Activated naive CD4-positive, alpha-beta T cell treated with anti-CD3 and anti-CD28 coated beads, Interleukin-2, amount 50 U/mL, for 72 hours (primary cell): ENCODE measurements around the gene DGUOK. TPM values are rescaled to one million over a fixed set of nuclear protein-coding genes. Genes with fewer than 3 reads are reported as not detected.
"Not testable (repeated sequence)": the region's sequence is repeated elsewhere in the genome, so short reads cannot be mapped to it uniquely, and the experiment has no call there.

Experiments used
- ATAC-seq, 2 donors: fragments of 150-1000 bp; cut with Tn5 transposase; 2 replicates each; pipeline ENCODE4 v1.10.0; 2021; ENCODE audit warnings: mild to moderate bottlenecking in 2 of 2, moderate library complexity in 2 of 2
- DNase-seq, 2 donors: peaks; one replicate each; pipeline ENCODE4 v3.0.0; 2021 to 2022; ENCODE audit warnings: low spot score in 2 of 2
- H3K27ac Mint-ChIP-seq, 2 donors: one replicate each; pipeline ENCODE4 v1.8.0; 2022; ENCODE audit warnings: mild to moderate bottlenecking in 2 of 2, mixed read lengths in 2 of 2
- H3K36me3 Mint-ChIP-seq, 2 donors: one replicate each; pipeline ENCODE4 v1.8.0; 2022; ENCODE audit warnings: mixed read lengths in 2 of 2
- H3K9me3 Mint-ChIP-seq, 2 donors: one replicate each; pipeline ENCODE4 v1.8.0; 2022; ENCODE audit warnings: mixed read lengths in 2 of 2
- total RNA-seq, 2 donors: library from RNA; stranded (reverse); gene quantifications; one replicate each; pipeline ENCODE4 v1.2.3, GENCODE V29; 2022

Gene DGUOK
- total RNA-seq, 2 donors from 2014 or later, result 75.5 to 89.1 TPM

- no peaks in the 10 kb centered on the region for H3K9me3 Mint-ChIP-seq
- peak in 1 of 2 donors; percentile 60 for ATAC-seq
- H3K36me3 Mint-ChIP-seq, result no peaks in the 10 kb centered on the region
- peak overlapping the region in 1 of 2 donors; percentile 91 for H3K27ac Mint-ChIP-seq
- peak in 1 of 2 donors; percentile 30 for DNase-seq
Measured at GRCh38 chr2:73895473-73895872, 31.2 kb upstream of the DGUOK start.

GRCh38 chr2:73896362-73897239, 30.1 kb upstream of the DGUOK start:
- ATAC-seq (peak; percentile 91 to 95), DNase-seq (peak; percentile 54 to 78)
- H3K27ac Mint-ChIP-seq, result peak overlapping the region; percentile 91 to 92
- H3K9me3 Mint-ChIP-seq, result no peaks in the 10 kb centered on the region
- no peaks in the 10 kb centered on the region for H3K36me3 Mint-ChIP-seq

GRCh38 chr2:73897240-73897583, 29.5 kb upstream of the DGUOK start:
- ATAC-seq (peak in 1 of 2 donors; percentile 0), DNase-seq (no peak)
- H3K9me3 Mint-ChIP-seq, result no peaks in the 10 kb centered on the region
- peak overlapping the region in 1 of 2 donors; percentile 91 for H3K27ac Mint-ChIP-seq
- H3K36me3 Mint-ChIP-seq, result no peaks in the 10 kb centered on the region

GRCh38 chr2:73897934-73898333, 28.7 kb upstream of the DGUOK start:
- H3K27ac Mint-ChIP-seq, result no peak overlapping the region
- no peaks in the 10 kb centered on the region for H3K36me3 Mint-ChIP-seq
- DNase-seq (no peak), ATAC-seq (no peak)
- H3K9me3 Mint-ChIP-seq, result no peaks in the 10 kb centered on the region

GRCh38 chr2:73899801-73900336, 26.8 kb upstream of the DGUOK start:
- Mint-ChIP-seq H3K27ac (no peak overlapping the region), H3K36me3 (no peaks in the 10 kb centered on the region), H3K9me3 (no peaks in the 10 kb centered on the region)
- DNase-seq (no peak), ATAC-seq (no peak)

GRCh38 chr2:73901143-73901542, 25.5 kb upstream of the DGUOK start:
- no peak for DNase-seq
- Mint-ChIP-seq H3K9me3 (no peaks in the 10 kb centered on the region), H3K27ac (no peak overlapping the region), H3K36me3 (no peaks in the 10 kb centered on the region)
- no peak for ATAC-seq

GRCh38 chr2:73902284-73902683, 24.4 kb upstream of the DGUOK start:
- no peak overlapping the region for H3K27ac Mint-ChIP-seq
- H3K36me3 Mint-ChIP-seq, result no peaks in the 10 kb centered on the region
- ATAC-seq (no peak), DNase-seq (no peak)
- no peaks in the 10 kb centered on the region for H3K9me3 Mint-ChIP-seq

- DNase-seq, result no peak
- no peak for ATAC-seq
- H3K36me3 Mint-ChIP-seq, result no peaks in the 10 kb centered on the region
- H3K27ac Mint-ChIP-seq, result no peak overlapping the region
- no peaks in the 10 kb centered on the region for H3K9me3 Mint-ChIP-seq
Measured at GRCh38 chr2:73903313-73903712, 23.4 kb upstream of the DGUOK start.

GRCh38 chr2:73903949-73904613, 22.6 kb upstream of the DGUOK start:
- DNase-seq, H3K36me3 Mint-ChIP-seq, H3K27ac Mint-ChIP-seq, H3K9me3 Mint-ChIP-seq, ATAC-seq: not testable (repeated sequence)

GRCh38 chr2:73904952-73905351, 21.7 kb upstream of the DGUOK start:
- H3K9me3 Mint-ChIP-seq, result no peaks in the 10 kb centered on the region
- ATAC-seq, result no peak
- H3K27ac Mint-ChIP-seq, result no peak overlapping the region
- no peaks in the 10 kb centered on the region for H3K36me3 Mint-ChIP-seq
- DNase-seq, result no peak

- Mint-ChIP-seq H3K36me3 (no peaks in the 10 kb centered on the region), H3K9me3 (no peaks in the 10 kb centered on the region), H3K27ac (no peak overlapping the region)
- DNase-seq (no peak), ATAC-seq (no peak)
Measured at GRCh38 chr2:73906847-73907505, 19.7 kb upstream of the DGUOK start.

GRCh38 chr2:73907840-73908452, 18.7 kb upstream of the DGUOK start:
- ATAC-seq (peak; percentile 96), DNase-seq (peak in 1 of 2 donors; percentile 45)
- Mint-ChIP-seq H3K9me3 (no peaks in the 10 kb centered on the region), H3K36me3 (no peaks in the 10 kb centered on the region), H3K27ac (peak overlapping the region in 1 of 2 donors; percentile 23)

GRCh38 chr2:73908689-73909652, 17.7 kb upstream of the DGUOK start:
- no peaks in the 10 kb centered on the region for H3K9me3 Mint-ChIP-seq
- H3K36me3 Mint-ChIP-seq, result no peaks in the 10 kb centered on the region
- no peak for DNase-seq
- peak overlapping the region in 1 of 2 donors; percentile 23 for H3K27ac Mint-ChIP-seq
- no peak for ATAC-seq

- DNase-seq (no peak), ATAC-seq (no peak)
- Mint-ChIP-seq H3K9me3 (no peaks in the 10 kb centered on the region), H3K27ac (no peak overlapping the region), H3K36me3 (no peaks in the 10 kb centered on the region)
Measured at GRCh38 chr2:73910873-73911547, 15.7 kb upstream of the DGUOK start.

- Mint-ChIP-seq H3K27ac (no peak overlapping the region), H3K36me3 (no peaks in the 10 kb centered on the region)
- DNase-seq, result no peak
Measured at GRCh38 chr2:73911548-73912208, 15.0 kb upstream of the DGUOK start.

More at GRCh38 chr2:73911548-73912208, 15.0 kb upstream of the DGUOK start:
- no peak for ATAC-seq
- H3K9me3 Mint-ChIP-seq, result no peaks in the 10 kb centered on the region
